Stimulated activated CD8-positive, alpha-beta memory T cell treated with anti-CD3 and anti-CD28 coated beads, Interleukin-7, amount 100 ng/mL, for 48 hours (primary cell): ENCODE data around the gene NCKAP1.
"Not testable (repeated sequence)": the region's sequence is repeated elsewhere in the genome, so short reads cannot be mapped to it uniquely, and the experiment has no call there.

Experiments used
- DNase-seq, 2 donors: peaks; one replicate each; pipeline ENCODE4 v3.0.0-alpha.2; 2020; ENCODE audit warnings: low read depth in 1 of 2; ENCODE audit errors: extremely low read depth in 1 of 2

NCKAP1 gene

DNA sequence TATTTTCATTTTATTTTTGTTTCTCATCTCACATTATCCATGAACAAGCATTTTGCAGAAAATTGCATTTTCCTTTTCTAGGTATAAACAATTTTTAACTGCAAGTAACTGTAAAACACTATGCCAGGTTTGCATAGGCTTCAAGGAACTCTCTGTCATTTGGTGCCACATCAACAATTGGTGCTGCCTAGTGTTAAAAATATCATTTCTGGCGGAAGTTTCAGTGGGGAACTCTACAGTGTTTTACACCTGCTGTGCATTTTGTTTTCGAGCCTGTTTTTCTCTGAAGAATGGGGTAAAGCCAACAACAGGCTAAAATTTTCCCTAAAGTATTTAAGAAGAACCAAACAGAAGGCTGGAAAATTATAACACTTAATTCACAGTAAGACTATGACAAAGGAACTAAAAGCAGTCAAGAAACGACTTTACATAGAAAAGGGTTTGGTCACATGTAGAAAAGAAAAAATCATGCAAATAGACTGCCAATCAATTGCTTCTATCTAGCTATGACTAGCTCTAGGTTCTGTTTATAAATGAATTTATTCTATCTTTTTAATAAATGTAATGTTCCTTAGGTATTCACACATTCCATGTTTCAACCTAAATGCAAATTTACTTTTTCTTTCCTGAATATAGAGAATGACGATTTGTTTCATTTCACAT, 150.4 kb downstream of the NCKAP1 start:
- no peak for DNase-seq

DNA sequence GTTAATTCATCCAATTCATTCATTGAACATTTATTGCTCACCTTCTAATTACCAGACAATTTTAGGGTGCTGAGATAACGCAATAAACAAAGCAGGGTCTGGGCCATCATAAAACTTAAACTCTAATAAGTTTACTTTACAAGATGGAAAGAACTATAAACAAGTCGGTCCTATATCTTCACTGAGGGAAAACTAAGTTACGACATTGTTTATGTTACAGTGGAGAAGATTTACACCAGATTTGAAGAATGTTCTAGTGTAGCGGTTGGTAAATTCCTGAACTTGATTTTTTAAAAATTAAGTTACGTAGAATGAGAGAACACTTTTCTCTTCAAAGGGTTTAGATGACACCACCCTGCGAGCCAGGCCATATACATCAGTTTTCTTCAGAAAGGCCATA, 151.2 kb downstream of the NCKAP1 start:
- DNase-seq: no peak

DNA sequence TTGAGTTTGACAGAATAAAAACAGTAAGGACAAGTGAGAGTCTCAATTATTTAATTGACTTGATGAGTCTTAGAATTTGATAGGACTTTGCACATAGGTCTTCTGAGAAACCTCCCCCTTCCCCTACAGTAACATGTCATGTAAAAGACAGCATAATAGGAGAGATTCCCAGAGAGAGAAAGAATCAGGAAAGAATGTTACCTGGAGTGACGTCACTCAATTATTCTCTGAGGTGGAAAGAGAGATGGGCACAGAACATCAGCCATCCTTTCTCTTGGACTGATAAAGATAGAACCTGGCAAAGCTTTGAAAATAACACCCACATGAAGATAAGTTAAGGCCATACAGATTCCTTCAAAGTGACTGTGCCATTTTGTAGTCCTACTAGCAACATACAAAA, 152.5 kb downstream of the NCKAP1 start:
- no peak for DNase-seq

- DNase-seq: no peak
Measured at GRCh38 chr2:182883451-182883850, 154.8 kb downstream of the NCKAP1 start.

DNA sequence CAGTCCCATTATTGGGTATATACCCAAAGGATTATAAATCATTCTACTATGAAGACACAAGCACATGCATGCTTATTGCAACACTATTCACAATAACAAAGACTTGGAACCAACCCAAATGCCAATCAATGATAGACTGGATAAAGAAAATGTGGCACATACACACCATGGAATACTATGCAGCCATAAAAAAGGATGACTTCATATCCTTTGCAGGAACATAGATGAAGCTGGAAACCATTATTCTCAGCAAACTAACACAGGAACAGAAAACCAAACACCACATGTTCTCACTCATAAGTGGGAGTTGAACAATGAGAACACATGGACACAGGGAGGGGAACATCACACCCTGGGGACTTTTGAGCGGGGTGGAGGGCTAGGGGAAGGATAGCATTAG, 158.2 kb downstream of the NCKAP1 start:
- DNase-seq: not testable (repeated sequence)

- DNase-seq: not testable (repeated sequence)
Measured at GRCh38 chr2:182876653-182877052, 161.6 kb downstream of the NCKAP1 start.

GRCh38 chr2:182870227-182870626, 168.0 kb downstream of the NCKAP1 start:
- no peak for DNase-seq

- DNase-seq: no peak
Measured at GRCh38 chr2:182868054-182868796, 170.0 kb downstream of the NCKAP1 start.

- DNase-seq: no peak
Measured at GRCh38 chr2:182867426-182868053, 170.7 kb downstream of the NCKAP1 start.

DNA sequence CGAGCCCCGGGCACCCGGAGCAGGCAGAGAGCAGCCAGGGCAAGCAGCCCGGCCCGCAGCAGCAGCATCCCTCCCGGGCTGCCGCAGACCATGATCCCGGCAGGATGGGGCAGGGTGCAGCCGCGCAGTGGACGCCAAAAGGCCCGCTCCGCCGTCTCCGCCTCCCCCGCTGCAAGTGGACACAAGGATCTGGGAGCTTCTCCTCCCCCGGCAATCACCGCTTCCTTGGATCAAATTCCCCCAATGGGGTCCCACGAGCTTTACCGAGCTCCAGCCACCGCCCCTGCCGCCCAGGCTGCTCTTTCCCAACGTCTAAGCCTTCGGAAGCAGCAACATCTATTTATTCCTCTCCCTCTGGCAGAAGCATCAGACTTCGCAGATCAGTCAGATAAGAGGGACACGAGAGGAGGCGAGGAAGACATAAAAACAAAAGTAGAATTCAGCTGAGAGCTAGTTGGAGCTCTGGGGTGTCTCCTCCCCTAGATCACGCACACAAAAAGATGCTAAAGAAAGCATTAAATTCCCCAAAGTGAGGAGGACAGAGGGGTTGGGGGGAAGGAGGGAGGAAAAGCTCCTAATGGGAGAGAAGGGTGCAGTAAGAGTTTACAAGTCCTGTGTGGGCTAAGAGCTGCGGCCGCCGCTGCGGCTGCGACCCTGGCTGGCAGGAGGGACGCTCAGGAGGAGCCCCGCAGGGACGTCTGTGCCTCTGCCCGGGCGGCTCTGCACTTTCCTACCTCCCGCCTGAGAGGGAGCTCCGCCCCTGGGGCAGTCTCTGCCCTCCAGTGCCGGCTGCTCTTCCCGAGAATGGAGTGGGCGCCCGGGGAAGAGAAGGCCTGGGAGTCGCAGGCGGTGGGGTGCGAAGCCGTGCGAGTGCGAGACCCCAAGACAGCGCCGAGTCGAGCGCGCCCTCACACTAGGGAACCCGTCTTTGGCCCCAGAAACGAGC, 171.5 kb downstream of the NCKAP1 start, which contains the start of gene FRZB:
FRZB (minus strand) TSS at position 177 of the 946 bp plus-strand sequence; CDS start at position 92, 85 bp downstream.
- no peak for DNase-seq

- DNase-seq: no peak
Measured at GRCh38 chr2:182866095-182866460, 172.2 kb downstream of the NCKAP1 start.

- DNase-seq: no peak
Measured at GRCh38 chr2:182864949-182865570, 173.2 kb downstream of the NCKAP1 start.

- no peak for DNase-seq
Measured at GRCh38 chr2:182863642-182864041, 174.6 kb downstream of the NCKAP1 start.

DNA sequence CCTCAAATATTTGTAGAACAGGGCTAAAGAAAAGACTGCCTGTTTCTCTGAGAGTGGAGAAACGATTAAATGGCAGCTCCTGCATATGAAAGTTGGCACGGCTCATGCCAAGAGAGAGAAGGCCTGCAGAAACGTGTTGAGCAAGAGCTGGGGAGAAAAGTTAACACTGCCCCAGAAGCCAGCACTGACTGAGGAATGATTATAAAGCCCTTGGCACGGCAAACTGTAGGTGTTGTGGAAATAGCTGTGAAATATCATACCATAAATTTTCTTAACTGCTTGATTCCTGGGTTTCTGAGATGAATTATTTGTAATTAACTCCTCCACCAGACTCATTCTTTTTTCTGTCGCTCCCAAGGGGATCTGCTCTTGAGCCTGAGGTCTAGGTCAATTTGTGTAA, 176.2 kb downstream of the NCKAP1 start:
- no peak for DNase-seq

DNA sequence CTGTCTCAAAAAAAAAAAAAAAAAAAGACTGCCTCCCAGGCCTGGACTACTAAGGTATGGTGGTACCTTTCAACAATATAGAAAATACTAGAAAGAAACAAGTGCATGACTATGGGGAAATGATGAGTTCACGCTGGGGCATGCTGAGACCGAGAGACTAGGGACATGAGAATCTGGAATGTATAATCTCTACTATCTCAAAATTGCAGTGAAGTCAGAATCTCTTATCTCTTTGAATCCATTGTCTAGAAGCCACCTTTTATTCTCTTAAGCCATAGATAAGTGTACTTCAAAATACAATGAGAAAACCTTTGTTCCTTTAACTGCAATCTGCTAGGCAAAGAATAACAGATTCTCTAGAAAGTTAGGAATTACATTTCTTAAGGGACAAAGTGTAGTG, 177.4 kb downstream of the NCKAP1 start:
- DNase-seq: no peak
